UCSD-AML1 (cell line): Measurements from ENCODE around the gene PLEKHG4B.
A peak's percentile ranks its signal among the peaks of the same experiment; 100 is the strongest.
"Not testable (repeated sequence)": the region's sequence is repeated elsewhere in the genome, so short reads cannot be mapped to it uniquely, and the experiment has no call there.

ENCODE experiments used
- DNase-seq: peaks from one replicate; lab custom pipeline; 2025; ENCODE audit not compliant: unreplicated experiment; lab: John Stamatoyannopoulos, UW

The PLEKHG4B gene

GRCh38 chr5:91556-92263 is at the start of gene PLEKHG4B:
Gene PLEKHG4B, plus strand, starts transcription at chr5:92168. Its CDS starts 64 bp downstream, at chr5:92232.
- DNase-seq: no peak

GRCh38 chr5:42250-42649 is 49.7 kb upstream of the PLEKHG4B start:
- no peak for DNase-seq

DNA sequence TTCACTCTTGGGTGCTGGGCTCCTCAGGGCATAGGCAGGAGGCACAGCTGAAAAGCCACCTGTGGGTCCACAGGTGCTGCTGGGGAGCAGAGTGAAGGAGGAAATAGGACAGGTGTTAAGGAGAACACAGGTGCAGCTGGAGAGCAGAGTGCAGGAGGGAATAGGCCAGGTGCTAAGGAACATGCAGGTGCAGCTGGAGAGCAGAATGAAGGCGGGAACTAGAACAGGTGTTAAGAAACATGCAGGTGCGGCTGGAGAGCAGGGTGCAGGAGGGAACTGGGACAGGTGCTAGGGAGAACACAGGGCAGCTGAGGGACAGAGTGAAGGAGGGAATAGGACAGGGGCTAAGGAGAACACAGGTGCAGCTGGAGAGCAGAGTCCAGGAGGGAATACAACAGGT is 43.8 kb upstream of the PLEKHG4B start:
- DNase-seq: no peak

DNA sequence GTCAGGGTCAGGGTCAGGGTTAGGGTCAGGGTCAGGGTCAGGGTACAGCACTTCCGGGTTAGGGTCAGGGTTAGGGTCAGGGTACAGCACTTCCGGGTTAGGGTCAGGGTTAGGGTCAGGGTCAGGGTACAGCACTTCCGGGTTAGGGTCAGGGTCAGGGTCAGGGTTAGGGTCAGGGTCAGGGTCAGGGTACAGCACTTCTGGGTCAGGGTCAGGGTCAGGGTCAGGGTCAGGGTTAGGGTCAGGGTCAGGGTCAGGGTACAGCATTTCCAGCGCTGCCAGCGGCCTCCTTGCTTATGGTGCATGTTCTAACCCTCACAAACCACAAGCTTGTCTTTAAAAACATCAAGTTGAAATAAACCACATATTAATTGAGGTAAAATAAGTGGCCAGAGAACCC is 42.4 kb upstream of the PLEKHG4B start:
- not testable (repeated sequence) for DNase-seq

DNA sequence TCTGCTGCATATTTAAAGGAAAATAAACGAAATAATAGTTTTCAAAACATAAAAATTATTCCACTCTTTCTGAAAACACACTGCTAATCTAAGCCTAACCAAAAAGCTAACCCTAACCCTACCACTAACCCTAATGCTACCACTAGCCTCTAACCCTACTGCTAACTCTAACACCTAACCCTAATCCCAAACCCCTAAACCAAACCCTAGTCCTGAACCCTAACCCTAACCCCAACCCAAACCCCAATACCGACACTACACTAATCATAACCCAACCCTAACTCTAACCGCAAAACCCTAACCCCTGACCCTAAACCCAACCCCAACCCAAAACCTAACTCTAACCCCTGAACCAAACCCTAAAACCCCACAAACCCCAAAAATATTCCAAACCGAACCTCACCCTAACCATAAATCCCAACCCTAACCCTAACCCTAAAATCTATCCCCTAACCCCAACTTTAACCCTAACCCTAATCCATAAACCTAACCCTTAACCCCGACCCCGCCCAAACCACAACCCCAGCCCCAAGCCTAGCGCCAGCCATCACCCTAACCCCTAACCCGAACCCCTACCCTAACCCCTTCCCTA is 41.9 kb upstream of the PLEKHG4B start:
- DNase-seq: no peak

DNA sequence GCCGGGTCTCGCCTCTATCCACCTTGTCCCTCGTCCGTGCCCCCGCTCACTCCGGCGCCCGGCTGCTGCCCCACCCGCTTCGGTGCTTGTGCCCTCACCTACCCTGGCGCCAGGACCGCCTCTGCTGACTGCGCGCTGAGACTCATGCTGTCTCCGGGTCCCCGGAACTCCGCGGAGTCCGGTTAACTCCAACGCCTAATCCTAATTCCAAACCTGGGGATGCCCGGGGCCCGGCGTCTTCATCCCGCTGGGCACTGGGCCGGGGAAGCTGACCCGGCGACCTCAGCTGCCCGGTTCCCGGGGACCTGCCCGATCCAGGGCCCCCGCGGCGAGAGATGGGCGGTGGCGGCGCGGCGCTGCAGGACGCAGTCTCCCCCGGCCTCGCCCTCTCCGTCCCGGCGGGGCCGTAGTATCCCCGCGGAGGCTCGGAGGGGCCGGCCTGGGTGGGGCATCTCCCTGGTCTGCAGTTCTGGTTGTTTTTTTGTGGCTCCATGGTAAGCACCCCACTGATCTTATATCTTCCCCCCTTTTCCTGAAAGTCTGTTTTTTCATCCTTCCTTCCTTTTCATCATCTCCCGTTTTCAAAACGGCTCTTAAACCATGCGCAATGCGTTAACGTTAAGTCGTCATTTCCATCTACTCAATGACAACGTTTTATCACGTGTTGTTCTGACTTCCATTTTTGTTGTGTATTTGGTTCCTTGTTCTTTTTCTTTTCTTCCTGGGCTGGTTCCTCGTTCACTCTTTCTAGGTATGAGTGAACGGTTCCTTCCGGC is 41.1 kb upstream of the PLEKHG4B start:
- DNase-seq: no peak

DNA sequence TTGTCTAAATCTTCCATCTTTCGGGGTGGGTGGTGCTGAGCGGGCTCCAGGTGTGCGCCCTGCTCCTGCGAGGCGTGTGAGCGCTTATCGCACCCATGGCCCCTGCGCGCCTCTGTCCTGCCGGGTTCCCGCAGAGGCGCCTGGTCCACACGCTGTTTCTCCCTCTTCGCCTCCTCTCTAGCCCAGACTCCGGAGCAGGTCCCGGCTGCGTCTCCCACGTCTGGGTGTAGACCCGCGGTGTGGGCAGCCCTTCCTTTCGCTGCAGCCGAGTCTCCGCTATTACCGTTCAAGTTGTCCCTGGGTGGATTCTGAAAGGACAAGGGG is 40.5 kb upstream of the PLEKHG4B start:
- DNase-seq: no peak

- DNase-seq: peak; percentile 27
These were observed 38.4 kb upstream of the PLEKHG4B start for GRCh38 chr5:53381-54174.

DNA sequence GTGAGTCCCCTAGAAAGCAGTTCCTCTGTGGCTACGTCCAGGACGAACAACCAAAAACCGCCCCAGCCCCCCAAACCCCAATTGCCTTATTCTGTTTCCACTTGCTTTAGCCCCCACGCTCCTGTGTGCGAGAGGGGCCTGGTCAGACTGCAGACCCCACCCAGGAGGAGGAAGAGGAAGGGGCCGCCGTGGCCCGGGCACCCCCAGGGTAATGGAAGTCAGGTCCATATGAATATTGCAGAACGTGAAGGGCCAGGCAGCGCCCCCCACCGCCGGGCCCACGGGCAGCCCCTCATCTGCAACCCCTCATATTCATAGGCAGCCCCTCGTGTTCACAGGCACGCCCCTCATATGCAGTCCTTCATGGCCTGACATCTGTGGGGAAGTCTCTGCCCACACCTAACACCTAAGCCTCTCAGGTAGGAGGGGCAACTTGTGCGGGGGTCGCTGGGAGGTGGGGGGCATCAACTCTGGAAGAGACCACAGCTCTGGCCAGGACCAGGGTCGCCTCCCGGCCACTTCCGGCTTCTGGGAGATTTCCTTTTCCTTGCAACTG is 37.7 kb upstream of the PLEKHG4B start:
- DNase-seq: no peak

DNA sequence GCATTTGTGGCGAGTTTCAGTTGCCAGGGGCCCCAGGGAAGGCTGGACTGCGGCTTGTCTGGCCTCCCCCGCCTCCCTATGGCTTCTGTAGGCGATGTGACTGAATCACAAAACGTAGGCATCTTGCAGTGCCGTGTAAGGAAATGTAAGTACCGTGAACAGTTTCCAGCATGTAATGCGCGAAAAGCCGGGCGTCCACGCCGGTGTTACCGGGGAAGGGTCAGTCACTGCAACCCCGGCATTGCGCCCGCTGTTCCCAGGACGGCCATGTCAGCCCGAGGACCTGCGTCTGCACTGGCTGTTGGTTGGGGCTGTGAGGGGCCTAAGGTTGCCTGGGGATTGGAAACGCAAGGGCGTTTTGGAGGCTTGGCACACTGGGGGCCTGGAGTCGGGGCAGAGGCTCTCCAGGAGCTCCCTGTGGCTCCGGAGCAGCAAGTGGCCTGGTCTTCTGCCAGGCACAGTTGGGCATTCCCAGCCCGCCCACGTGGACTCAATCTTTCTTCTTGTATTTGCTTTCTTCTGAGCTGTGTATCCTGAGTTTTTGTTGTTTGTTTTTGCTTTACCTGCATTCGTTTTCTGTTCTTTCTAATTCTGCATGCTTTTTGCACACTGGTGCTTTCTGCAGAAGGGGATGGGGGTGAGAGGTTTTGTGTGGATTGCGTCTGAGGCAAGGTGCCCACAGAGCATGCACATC is 36.9 kb upstream of the PLEKHG4B start:
- DNase-seq: no peak

GRCh38 chr5:56561-57290 is 35.2 kb upstream of the PLEKHG4B start:
- no peak for DNase-seq

- DNase-seq: not testable (repeated sequence)
These were observed 31.7 kb upstream of the PLEKHG4B start for GRCh38 chr5:60250-60649.

DNA sequence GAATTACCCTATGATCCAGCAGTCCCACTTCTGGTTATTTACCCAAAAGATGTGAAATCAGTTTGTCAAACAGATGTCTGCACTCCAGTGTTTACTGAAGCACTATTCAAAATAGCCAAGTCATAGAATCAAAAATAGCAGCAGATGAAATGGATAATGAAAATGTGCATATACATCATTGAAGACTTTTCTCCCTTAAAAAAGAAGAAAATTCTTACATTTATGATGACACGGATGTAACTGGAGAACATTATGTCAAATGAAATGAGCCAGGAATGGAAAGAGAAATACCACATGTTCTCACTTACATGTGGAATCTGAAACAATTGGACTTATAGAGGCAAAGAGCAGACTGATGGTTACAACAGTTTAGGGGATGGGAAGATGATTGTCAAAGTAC is 21.5 kb upstream of the PLEKHG4B start:
- DNase-seq: no peak

DNA sequence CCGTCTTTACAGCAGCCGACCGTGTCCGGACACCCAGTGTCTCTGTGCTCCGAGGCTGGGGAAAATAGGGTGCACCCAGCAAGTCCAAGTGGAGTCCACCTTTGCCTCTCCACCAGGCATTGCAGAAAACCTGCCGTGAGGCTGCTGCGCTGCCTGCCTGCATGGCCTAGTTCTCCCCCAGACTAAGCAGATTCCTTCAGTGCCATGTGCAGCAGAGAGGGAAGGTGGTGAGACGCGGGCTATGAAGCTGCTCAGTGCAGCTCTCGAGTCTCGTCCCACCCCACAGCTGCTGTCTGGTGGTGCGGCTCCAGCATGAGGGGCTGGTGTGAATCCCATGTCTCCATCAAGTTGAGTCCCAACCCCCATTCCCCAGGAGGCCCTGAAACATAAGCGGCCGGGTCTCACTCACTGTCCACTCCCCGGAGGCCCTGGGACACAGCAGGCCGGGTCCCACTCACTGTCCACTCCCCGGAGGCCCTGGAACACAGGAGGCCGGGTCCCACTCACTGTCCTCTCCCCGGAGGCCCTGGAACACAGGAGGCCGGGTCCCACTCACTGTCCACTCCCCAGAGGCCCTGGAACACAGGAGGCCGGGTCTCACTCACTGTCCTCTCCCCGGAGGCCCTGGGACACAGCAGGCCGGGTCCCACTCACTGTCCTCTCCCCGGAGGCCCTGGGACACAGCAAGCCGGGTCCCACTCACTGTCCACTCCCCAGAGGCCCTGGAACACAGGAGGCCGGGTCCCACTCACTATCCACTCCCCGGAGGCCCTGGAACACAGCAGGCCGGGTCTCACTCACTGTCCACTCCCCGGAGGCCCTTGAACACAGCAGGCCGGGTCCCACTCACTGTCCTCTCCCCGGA is 19.4 kb upstream of the PLEKHG4B start:
- not testable (repeated sequence) for DNase-seq

DNA sequence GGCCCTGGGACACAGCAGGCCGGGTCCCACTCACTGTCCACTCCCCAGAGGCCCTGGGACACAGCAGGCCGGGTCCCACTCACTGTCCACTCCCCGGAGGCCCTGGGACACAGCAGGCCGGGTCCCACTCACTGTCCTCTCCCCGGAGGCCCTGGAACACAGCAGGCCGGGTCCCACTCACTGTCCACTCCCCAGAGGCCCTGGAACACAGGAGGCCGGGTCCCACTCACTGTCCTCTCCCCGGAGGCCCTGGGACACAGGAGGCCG is 18.9 kb upstream of the PLEKHG4B start:
- not testable (repeated sequence) for DNase-seq

DNA sequence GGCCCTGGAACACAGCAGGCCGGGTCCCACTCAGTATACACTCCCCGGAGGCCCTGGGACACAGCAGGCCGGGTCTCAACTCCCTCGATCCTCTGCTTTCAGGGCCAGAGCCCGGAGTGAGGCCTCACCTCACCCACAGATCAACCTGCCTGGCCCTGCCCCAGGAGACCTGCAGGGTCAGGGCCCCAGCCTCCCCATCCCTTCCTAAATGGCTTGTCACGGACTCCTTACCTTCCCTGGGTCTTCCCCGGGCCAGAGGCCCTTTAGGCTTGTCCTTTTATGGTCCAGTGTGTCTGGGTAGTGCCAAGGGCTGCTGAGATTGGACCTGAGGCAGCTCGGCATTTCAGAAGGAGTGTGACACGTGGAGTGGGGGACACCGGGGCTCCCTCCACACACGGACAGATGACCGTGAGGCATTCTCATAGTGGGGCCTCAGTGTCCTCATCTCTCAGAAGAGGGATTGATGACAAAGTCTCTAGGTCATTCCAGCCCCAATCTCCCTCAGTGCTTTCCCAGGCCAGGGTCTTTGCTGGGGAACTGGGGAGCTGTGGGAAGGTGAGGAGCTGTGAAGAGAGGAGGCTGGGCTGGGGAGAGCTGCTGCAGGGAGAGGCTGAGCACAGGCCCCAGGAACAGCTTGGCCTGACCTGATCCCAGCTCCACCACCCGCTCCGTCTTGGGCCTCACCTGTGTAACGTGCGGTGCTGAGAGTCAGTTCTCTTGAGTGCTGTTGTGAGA is 18.0 kb upstream of the PLEKHG4B start:
- no peak for DNase-seq

- DNase-seq: no peak
These were observed 17.4 kb upstream of the PLEKHG4B start for GRCh38 chr5:74503-75109.
